GM21576 (cell line): ENCODE results near the gene CD4.

Experiments
- ATAC-seq: cut with Tn5 transposase; IDR thresholded peaks from one replicate; pipeline ENCODE4 v1.9.1; 2021; ENCODE audit warnings: mild to moderate bottlenecking, moderate library complexity; ENCODE audit not compliant: unreplicated experiment

The CD4 gene

GRCh38 chr12:6843118-6843902 is 54.0 kb downstream of the CD4 start:
- ATAC-seq = no peak

GRCh38 chr12:6845395-6845794 is 56.1 kb downstream of the CD4 start:
- no peak for ATAC-seq

GRCh38 chr12:6846316-6846869 is 57.1 kb downstream of the CD4 start:
- no peak for ATAC-seq

- ATAC-seq = no peak
These were observed 58.3 kb downstream of the CD4 start for GRCh38 chr12:6847676-6848075.

GRCh38 chr12:6849427-6849826 is 60.1 kb downstream of the CD4 start:
- ATAC-seq = no peak

- no peak for ATAC-seq
These were observed 60.7 kb downstream of the CD4 start for GRCh38 chr12:6849976-6850560.

- ATAC-seq = no peak
These were observed 61.4 kb downstream of the CD4 start for GRCh38 chr12:6850796-6851152.

- peak; percentile 56 for ATAC-seq
These were observed 62.0 kb downstream of the CD4 start, which contains the start of gene CDCA3 for GRCh38 chr12:6851153-6851920. TSS of gene CDCA3 (minus strand) at chr12:6851286. CDS start at chr12:6850952, 334 bp downstream.

- ATAC-seq = peak; percentile 68
These were observed 62.8 kb downstream of the CD4 start, which contains the start of gene USP5 for GRCh38 chr12:6851921-6852650. TSS of gene USP5 (plus strand) at chr12:6852150. CDS start at chr12:6852180, 30 bp downstream.

GRCh38 chr12:6852651-6853354 is 63.5 kb downstream of the CD4 start:
- ATAC-seq = no peak

- ATAC-seq = no peak
These were observed 64.3 kb downstream of the CD4 start for GRCh38 chr12:6853626-6854025.

GRCh38 chr12:6854036-6854435 is 64.7 kb downstream of the CD4 start:
- ATAC-seq = no peak

- no peak for ATAC-seq
These were observed 66.0 kb downstream of the CD4 start for GRCh38 chr12:6855322-6855721.

- ATAC-seq = no peak
These were observed 69.5 kb downstream of the CD4 start for GRCh38 chr12:6858799-6859198.

GRCh38 chr12:6860116-6860515 is 70.8 kb downstream of the CD4 start:
- ATAC-seq = no peak

GRCh38 chr12:6860942-6861341 is 71.6 kb downstream of the CD4 start:
- no peak for ATAC-seq

GRCh38 chr12:6861391-6861790 is 72.1 kb downstream of the CD4 start:
- no peak for ATAC-seq

GRCh38 chr12:6863033-6863432 is 73.7 kb downstream of the CD4 start:
- ATAC-seq = no peak

- ATAC-seq = no peak
These were observed 74.4 kb downstream of the CD4 start for GRCh38 chr12:6863586-6864321.
